Loucy (cell line): ENCODE data around the gene GPRC5A.

Experiments used
- H2AFZ ChIP-seq: fragments of 200-600 bp; sonication (generic); 2 replicates; pipeline ENCODE4 v1.6.0; 2016; ENCODE audit warnings: antibody characterized with exemption, mild to moderate bottlenecking, low read length, moderate library complexity
- H3F3A ChIP-seq: fragments of 200-600 bp; 2 replicates; pipeline ENCODE4 v1.6.0; 2016; ENCODE audit warnings: antibody characterized with exemption, low read depth, mild to moderate bottlenecking
- H3K27me3 ChIP-seq: fragments of 200-600 bp; sonication (generic); 2 replicates; pipeline ENCODE4 v1.6.1; 2014; ENCODE audit warnings: low read length, mild to moderate bottlenecking; ENCODE audit not compliant: insufficient read depth, poor library complexity, severe bottlenecking
- H3K36me3 ChIP-seq: fragments of 200-600 bp; sonication (generic); 2 replicates; pipeline ENCODE4 v1.6.1; 2016; ENCODE audit warnings: low read length; ENCODE audit not compliant: insufficient read depth
- H3K4me1 ChIP-seq: fragments of 200-600 bp; sonication (generic); 2 replicates; pipeline ENCODE4 v1.5.1; 2014; ENCODE audit warnings: low read length, mild to moderate bottlenecking; ENCODE audit not compliant: insufficient read depth, poor library complexity, severe bottlenecking
- H3K4me2 ChIP-seq: fragments of 200-600 bp; sonication (generic); 2 replicates; pipeline ENCODE4 v1.6.0; 2014; ENCODE audit warnings: antibody characterized with exemption, low read length, low read depth, mild to moderate bottlenecking; ENCODE audit not compliant: poor library complexity, severe bottlenecking
- H3K4me3 ChIP-seq: fragments of 200-600 bp; sonication (generic); 2 replicates; pipeline ENCODE4 v1.5.1; 2014; ENCODE audit warnings: low read length, mild to moderate bottlenecking, mixed read lengths; ENCODE audit not compliant: poor library complexity, severe bottlenecking
- H3K79me2 ChIP-seq: fragments of 200-600 bp; sonication (generic); 2 replicates; pipeline ENCODE4 v1.6.1; 2014; ENCODE audit warnings: low read length; ENCODE audit not compliant: insufficient read depth
- H3K9ac ChIP-seq: fragments of 200-600 bp; sonication (generic); 2 replicates; pipeline ENCODE4 v1.6.0; 2014; ENCODE audit warnings: mild to moderate bottlenecking, low read depth, low read length, moderate library complexity; ENCODE audit not compliant: poor library complexity, severe bottlenecking
- H3K9me2 ChIP-seq: fragments of 200-600 bp; sonication (generic); replicated peaks from 2 replicates; pipeline ENCODE4 v1.6.1; 2016; ENCODE audit warnings: low read depth, low read length, mixed read lengths
- H3K9me3 ChIP-seq: fragments of 200-600 bp; sonication (generic); 2 replicates; pipeline ENCODE4 v1.6.1; 2014; ENCODE audit warnings: mild to moderate bottlenecking, antibody characterized with exemption, low read length, low read depth; ENCODE audit not compliant: insufficient read depth
- H4K20me1 ChIP-seq: fragments of 200-600 bp; sonication (generic); 2 replicates; pipeline ENCODE4 v1.6.0; 2014; ENCODE audit warnings: antibody characterized with exemption, low read length, mild to moderate bottlenecking; ENCODE audit not compliant: insufficient read depth, poor library complexity, severe bottlenecking
- EZH2phosphoT487 ChIP-seq: fragments of 200-600 bp; IDR thresholded peaks from 2 replicates; pipeline ENCODE4 v1.6.1; 2018; ENCODE audit warnings: antibody characterized with exemption, mild to moderate bottlenecking, moderate library complexity, borderline replicate concordance
- TF ChIP-seq, protein P1 (sequence below): fragments of 200-600 bp; sonication (generic); conservative IDR thresholded peaks from 2 replicates; pipeline ENCODE4 v1.5.1; 2014; ENCODE audit warnings: mild to moderate bottlenecking, antibody characterized with exemption, low read length

GPRC5A gene

GRCh38 chr12:12868477-12869235 lies 22.7 kb upstream of the GPRC5A start:
- Histone ChIP-seq H3K4me1 (no peaks in the 10 kb centered on the region), H4K20me1 (no peaks in the 10 kb centered on the region), H3K4me3 (no peak overlapping the region), H3K9me2 (no peaks in the 10 kb centered on the region), H3K27me3 (no peaks in the 10 kb centered on the region), H3K79me2 (no peaks in the 10 kb centered on the region), H3K4me2 (no peak overlapping the region), H3K9ac (no peak overlapping the region), H3K9me3 (no peaks in the 10 kb centered on the region), H3F3A (no peaks in the 10 kb centered on the region), H3K36me3 (no peaks in the 10 kb centered on the region), H2AFZ (no peak overlapping the region)
- TF ChIP-seq, protein P1, sequence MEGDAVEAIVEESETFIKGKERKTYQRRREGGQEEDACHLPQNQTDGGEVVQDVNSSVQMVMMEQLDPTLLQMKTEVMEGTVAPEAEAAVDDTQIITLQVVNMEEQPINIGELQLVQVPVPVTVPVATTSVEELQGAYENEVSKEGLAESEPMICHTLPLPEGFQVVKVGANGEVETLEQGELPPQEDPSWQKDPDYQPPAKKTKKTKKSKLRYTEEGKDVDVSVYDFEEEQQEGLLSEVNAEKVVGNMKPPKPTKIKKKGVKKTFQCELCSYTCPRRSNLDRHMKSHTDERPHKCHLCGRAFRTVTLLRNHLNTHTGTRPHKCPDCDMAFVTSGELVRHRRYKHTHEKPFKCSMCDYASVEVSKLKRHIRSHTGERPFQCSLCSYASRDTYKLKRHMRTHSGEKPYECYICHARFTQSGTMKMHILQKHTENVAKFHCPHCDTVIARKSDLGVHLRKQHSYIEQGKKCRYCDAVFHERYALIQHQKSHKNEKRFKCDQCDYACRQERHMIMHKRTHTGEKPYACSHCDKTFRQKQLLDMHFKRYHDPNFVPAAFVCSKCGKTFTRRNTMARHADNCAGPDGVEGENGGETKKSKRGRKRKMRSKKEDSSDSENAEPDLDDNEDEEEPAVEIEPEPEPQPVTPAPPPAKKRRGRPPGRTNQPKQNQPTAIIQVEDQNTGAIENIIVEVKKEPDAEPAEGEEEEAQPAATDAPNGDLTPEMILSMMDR, result no peak
- no peak for TF ChIP-seq EZH2phosphoT487

- no peak overlapping the region for H3K4me2 ChIP-seq
- no peak overlapping the region for H3K4me3 ChIP-seq
- no peaks in the 10 kb centered on the region for H3K79me2 ChIP-seq
- no peaks in the 10 kb centered on the region for H4K20me1 ChIP-seq
- H3K27me3 ChIP-seq, result no peaks in the 10 kb centered on the region
- no peak for TF ChIP-seq EZH2phosphoT487
- TF ChIP-seq, protein P1, result no peak
- no peaks in the 10 kb centered on the region for H3K36me3 ChIP-seq
- H3K9ac ChIP-seq, result no peak overlapping the region
- H2AFZ ChIP-seq, result no peak overlapping the region
- H3K9me3 ChIP-seq, result no peaks in the 10 kb centered on the region
- H3K4me1 ChIP-seq, result no peaks in the 10 kb centered on the region
- no peaks in the 10 kb centered on the region for H3K9me2 ChIP-seq
- H3F3A ChIP-seq, result no peaks in the 10 kb centered on the region
Observed at GRCh38 chr12:12870465-12870864, 20.9 kb upstream of the GPRC5A start.

GRCh38 chr12:12871587-12872138 lies 19.7 kb upstream of the GPRC5A start:
- Histone ChIP-seq H3K4me2 (no peak overlapping the region), H4K20me1 (no peaks in the 10 kb centered on the region), H3K36me3 (no peaks in the 10 kb centered on the region), H3K9ac (no peak overlapping the region), H3K79me2 (no peaks in the 10 kb centered on the region), H3K4me3 (no peak overlapping the region), H3K4me1 (no peaks in the 10 kb centered on the region), H3K27me3 (no peaks in the 10 kb centered on the region), H3K9me2 (no peaks in the 10 kb centered on the region), H2AFZ (no peak overlapping the region), H3F3A (no peaks in the 10 kb centered on the region), H3K9me3 (no peaks in the 10 kb centered on the region)
- TF ChIP-seq, protein P1, result no peak
- TF ChIP-seq EZH2phosphoT487, result no peak
